GM13976 (cell line): ENCODE data around the gene PDCL2.

Source experiments
- DNase-seq: peaks from one replicate; pipeline ENCODE4 v3.0.0; 2012; ENCODE audit warnings: low spot score
- in situ Hi-C: fragments of 300-500 bp; cut with MboI; formaldehyde crosslinking; loops from one replicate; pipeline ENCODE4 v1.12.0; 2022; ENCODE audit warnings: low sequenced_read_pairs, mixed read lengths, inconsistent platforms; ENCODE audit not compliant: unreplicated experiment
- TF ChIP-seq, protein P1 (sequence below): IDR thresholded peaks from 2 replicates; pipeline ENCODE4 v1.5.1; 2012; ENCODE audit warnings: borderline replicate concordance, mild to moderate bottlenecking; ENCODE audit not compliant: insufficient read depth; ENCODE audit errors: extremely low read depth, missing control alignments, control extremely low read depth

Gene PDCL2

DNA sequence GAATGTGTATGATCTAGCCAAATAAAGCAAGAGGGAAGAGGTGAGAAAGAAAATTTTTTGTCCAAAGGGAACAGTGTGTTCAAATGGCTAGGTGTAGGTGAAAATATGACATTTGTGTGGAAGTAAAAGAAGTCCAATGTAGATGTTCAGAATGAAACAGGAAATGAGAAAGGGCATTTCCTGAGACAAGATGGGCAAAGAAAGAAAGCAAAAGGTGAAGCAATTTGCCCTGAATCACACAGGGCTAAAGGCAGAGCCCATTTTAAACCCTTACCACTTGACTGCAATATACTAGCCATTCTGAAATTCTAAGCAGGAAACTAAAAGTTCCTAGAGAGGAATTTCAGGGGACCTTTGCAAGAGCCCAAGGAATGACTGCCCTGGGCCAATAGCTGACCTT lies 81.4 kb downstream of the PDCL2 start:
- no peak for DNase-seq
- in situ Hi-C loops = no loop called here
- TF ChIP-seq, protein P1, sequence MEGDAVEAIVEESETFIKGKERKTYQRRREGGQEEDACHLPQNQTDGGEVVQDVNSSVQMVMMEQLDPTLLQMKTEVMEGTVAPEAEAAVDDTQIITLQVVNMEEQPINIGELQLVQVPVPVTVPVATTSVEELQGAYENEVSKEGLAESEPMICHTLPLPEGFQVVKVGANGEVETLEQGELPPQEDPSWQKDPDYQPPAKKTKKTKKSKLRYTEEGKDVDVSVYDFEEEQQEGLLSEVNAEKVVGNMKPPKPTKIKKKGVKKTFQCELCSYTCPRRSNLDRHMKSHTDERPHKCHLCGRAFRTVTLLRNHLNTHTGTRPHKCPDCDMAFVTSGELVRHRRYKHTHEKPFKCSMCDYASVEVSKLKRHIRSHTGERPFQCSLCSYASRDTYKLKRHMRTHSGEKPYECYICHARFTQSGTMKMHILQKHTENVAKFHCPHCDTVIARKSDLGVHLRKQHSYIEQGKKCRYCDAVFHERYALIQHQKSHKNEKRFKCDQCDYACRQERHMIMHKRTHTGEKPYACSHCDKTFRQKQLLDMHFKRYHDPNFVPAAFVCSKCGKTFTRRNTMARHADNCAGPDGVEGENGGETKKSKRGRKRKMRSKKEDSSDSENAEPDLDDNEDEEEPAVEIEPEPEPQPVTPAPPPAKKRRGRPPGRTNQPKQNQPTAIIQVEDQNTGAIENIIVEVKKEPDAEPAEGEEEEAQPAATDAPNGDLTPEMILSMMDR = no peak

DNA sequence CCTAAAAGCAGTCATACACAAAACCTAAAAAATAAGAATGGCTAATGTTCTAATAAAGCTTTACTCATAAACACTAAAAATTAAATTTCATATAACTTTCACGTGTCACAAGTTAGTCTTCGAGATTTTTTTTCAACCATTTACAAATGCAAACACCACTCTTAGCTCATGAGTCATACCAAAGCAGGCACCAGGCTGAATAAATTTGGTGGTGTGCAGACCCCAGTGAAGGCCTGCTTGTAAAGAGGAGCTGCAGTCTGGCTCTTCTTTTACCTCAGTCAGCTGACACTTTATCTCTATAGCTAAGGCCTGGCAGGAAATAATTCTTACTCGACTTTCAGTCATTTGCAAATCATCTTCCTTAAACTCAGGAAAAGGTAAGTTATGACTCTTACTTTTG lies 82.8 kb downstream of the PDCL2 start:
- TF ChIP-seq, protein P1 = no peak
- in situ Hi-C loops = no loop called here
- no peak for DNase-seq

DNA sequence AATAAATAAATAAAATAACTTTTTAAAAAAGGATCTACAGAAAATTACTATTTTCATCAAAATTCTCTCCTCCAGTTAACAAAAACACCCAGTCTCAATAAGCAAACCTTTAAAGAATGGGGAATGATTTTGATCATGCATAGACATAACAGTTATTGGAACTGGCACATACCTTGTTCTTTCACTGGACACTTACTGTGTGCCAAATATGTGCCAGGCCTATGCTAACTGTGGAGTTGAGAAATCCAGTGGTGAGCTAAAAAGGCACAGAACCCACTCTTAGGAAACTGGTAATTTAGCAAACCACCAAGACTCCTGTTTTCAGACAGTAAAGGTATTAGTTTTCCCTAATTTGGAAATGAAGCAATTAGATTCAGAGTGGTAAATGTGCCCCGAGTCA lies 84.4 kb downstream of the PDCL2 start:
- in situ Hi-C loops = no loop called here
- TF ChIP-seq, protein P1 = no peak
- DNase-seq = no peak
